Measurements from ENCODE around the gene PDHB.
A peak's percentile ranks its signal among the peaks of the same experiment; 100 is the strongest.

The PDHB gene

GRCh38 chr3:58434990-58435389 lies 1.4 kb upstream of the PDHB start:
- no peak for DNase-seq

- no peak for DNase-seq
These were observed 879 bp upstream of the PDHB start for GRCh38 chr3:58434511-58434910.

DNA sequence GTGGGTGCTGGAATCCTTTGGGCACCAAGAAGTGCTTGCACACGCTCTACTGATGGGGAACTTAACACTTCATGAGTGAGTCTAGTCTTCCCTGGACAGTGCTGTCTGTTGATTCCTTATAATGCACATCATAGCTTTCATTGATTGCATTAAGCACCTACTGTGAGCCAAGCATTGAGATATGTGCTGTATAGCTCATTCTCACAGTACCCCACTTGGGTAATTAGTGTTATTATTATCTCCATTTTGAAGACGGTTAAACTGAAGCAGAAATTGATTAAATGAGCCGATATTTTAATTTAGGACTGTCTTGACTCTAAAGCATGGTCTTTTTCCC lies 504 bp upstream of the PDHB start:
- no peak for DNase-seq

DNA sequence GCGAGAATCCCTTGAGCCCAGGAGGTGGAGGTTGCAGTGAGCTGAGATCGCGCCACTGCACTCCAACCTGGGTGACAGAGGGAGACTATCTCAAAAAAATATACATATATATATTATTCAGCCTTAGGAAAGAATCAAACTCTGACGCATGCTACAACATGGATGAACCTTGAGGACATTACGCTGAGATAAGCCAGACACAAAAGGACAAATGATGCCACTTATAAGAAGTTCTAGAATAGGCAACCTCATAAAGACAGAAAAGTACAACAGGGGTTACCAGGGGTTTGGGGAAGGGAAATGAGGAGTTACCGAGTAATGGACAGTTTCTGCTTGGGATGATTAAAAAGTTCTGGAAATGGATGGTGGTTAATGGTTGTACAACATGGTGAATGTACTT lies 727 bp downstream of the PDHB start:
- no peak for DNase-seq

DNA sequence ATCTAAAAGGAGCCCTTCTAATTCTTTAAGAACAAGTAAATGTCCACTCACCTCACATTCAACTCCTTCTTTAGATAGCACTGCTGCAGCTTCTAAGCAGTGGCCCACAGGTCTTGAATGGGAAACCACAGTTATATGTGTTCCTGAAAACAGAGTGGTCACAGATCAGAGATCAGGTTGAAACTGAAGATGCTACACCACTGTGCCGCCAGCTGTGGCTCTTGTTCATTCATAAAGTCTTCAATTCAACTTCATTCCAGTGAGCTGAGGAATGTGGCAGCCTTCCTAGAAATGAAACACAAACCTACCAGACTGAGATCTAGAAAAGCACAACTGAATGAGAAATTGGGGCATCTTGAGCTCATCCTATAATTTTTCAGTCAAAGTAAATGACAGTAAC lies 4.0 kb downstream of the PDHB start:
- no peak for DNase-seq

DNA sequence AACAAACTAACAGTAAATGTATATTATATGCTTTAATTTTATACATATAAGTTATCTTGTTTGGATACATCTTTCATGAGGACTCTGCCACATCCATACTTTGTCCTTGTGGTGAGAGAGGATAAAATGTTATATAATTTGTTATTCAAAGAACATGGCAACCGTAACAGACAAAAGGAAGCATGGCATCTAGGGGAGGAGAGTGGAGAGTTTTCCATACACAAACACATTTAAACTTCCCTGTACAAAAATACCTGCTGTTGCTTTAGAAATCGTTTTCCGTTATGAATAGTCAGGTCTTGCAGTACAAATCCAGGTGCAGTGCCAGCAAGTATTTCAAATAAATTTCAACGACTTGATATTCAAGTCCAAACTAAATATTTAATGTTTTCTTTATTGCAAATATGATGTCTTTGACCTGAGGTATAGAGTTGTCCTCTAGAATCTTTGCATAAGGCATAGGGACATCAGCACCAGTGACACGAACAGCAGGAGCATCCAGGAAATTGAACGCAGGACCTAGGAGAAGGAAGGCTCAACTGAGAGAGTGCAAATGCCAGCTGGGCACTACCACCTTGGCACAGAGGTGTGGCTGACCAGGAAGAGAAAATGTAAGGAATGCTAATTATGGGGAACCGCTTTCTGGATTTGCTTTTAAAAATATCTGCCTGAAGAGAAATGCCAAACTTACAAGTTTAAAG lies 5.8 kb downstream of the PDHB start:
- DNase-seq: no peak

- DNase-seq: no peak
These were observed 7.8 kb downstream of the PDHB start for GRCh38 chr3:58425782-58426181.

GRCh38 chr3:58424613-58425012 lies 9.0 kb downstream of the PDHB start:
- DNase-seq: no peak

GRCh38 chr3:58422756-58423325 lies 10.8 kb downstream of the PDHB start:
- no peak for DNase-seq

GRCh38 chr3:58421004-58421403 lies 12.6 kb downstream of the PDHB start:
- DNase-seq: no peak

- DNase-seq: no peak
These were observed 13.7 kb downstream of the PDHB start for GRCh38 chr3:58419780-58420507.

GRCh38 chr3:58418227-58418626 lies 15.4 kb downstream of the PDHB start:
- DNase-seq: no peak

DNA sequence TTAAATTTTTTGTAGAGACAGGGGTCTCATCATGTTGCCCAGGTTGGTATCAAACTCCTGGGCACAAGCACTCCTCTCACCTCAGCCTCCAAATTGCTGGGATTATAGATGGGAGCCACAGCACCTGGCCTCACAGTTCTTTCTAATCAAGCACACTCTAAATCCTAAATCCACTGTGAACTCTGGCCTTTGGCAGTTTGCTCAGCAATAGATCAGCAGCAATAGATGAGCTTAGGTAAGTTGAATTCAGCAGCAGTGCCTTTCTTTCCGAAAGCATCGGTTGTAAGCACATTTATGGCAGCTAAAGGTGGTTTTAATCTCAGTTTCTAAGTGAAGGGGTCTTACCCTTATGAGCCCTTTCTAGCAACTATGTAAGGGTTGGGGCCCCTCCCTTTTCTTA lies 16.6 kb downstream of the PDHB start:
- DNase-seq: no peak

DNA sequence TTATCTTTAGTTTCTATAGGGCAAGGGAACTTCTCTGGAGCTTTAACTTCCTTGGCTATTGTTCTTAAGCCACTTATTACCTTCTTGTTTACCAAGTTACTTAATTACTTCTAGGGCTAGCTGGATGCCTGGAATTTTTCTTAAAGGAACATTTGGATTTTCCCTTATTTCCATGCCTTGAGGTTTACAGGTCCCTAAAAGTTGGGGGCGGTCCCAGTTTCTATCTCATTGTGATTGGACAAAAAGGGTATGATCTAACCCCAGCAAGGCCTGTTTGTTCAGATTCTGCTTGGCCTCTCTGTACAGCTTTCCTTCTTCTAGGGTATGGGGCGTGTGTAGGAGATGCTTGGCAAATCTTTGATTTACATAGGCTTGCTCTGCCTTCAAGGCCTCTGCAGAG lies 17.4 kb downstream of the PDHB start:
- no peak for DNase-seq

DNA sequence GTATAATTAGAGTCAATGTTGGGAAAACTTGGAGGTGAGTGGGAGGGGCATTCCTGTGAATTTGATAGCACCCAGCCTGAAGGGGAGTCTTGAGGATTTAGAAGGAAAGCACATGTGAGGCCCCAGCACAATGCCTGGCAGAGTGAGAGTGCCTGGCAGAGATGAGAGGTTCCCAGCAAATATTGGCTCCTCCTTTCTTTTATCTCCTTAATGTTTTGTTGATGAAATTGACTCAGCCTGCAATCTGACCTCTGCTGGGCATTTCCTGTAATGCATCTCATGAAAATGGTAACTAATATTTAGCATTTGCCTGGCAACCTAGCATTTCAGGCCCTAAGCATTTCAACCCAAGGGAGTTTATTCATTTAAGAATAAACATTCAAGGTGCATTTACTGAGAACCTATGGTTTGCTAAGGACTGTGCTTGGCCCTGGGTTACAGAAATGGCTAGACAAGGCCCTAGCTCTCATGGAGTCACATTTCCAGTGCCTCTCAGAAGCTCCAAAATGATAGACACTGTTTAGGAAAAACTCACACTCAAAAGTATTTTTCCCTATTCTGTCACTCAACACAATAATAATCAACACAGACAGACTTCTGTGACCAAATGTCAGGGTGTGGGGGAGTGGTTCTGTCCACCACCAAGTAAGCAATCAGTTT lies 19.0 kb downstream of the PDHB start:
- peak; percentile 54 to 70 for DNase-seq

DNA sequence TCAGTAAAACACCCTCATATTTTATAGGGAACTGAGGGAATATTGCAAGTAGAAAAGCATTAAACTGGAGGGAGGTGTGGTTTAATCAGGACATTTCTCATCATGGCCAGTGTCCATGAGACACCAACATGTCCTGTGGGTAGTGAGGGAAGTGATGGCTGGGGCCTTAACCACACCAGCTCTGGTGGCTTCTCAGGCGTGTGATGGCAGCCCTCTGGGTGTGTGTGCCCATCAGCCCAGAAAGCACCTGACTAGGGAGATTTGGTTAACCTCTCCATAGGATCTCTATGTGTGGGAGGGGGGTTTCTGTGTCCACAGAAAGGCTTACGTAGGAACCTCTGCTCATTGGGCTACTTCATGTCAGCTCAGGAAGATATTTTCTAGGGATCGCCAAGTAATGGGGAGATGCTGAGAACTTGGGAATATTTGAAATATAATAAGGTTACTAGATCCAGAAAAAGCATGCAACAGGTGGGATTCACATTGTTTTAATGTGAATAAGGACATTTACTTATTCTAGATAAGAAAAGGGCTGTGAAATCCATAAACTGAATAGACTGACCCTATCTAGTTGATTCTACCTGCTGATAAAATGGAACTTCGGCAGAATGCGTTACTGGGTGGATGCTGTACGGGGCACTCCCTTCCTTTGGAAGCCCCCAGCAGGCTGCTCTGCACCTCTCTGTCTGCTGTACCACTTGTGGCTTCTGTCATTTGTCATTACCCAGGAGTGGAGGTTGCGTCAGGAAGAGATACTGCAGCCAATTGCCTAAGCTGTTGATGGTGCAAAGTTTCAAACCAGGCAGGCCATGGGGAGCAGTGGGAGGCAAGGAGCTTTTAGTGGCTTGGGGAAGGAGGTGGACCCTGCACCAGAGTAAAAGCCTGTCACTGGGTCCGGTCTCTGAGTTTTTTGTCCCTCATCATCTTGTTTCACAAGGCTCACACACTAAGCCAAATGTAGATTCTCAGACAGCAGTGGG lies 21.5 kb downstream of the PDHB start:
- no peak for DNase-seq

- DNase-seq: no peak
These were observed 22.6 kb downstream of the PDHB start for GRCh38 chr3:58411036-58411435.

DNA sequence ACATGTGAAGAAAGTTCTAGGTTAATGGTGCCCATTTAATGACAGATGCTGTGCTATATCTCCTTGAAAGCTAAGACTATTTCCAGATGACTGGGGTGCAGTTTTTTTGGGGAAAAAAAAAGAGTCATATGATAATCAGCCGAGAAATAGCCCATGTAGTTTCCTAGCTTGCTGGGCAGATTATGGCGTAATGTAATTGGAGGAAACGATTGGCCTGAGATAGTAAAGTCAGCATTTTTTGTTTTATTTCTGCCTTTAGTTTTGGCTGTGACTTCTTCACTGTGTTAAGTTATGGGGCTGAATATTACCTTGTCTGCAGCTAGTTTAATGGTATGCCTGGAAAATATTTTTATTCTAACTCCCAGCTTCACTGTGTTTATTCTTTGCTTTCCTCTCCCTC lies 24.0 kb downstream of the PDHB start:
- DNase-seq: no peak

DNA sequence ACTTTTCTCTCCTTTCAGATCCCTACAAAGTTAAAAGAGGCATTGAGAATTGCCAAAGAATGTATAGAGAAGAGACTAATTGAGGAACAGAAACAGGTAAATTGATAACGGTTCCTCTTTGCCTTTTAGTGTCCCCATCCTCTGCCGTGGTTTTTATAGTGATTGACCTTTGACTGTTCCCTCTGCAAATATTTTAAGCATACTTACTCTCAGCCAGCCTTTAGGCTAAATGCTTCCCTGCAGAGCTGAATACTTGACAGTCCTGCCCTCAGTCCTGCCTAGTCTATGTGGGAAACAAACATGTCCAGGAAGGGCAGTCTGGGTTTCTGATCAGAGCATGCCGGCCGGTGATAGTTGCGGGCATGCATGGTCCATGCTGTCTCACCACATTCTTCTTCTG lies 24.7 kb downstream of the PDHB start:
- no peak for DNase-seq

DNA sequence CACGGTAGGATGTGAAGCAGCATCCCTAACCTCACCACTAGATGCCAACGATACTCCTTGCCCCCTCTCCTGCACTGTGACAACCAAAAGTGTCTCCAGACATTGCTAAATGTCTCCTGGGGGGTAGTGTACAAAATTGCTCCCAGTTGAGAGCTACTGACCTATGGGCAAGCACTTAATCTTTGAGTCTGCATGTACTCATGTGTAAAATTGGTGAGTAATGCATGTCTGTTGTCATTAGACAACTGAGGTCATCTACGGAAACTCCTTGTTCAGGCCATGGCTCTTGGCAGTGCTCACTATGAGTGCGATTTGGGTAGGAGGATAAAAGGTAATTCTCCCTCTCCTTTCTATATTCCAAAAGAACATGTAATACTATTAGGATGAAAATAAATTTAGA lies 29.2 kb downstream of the PDHB start:
- DNase-seq: no peak

GRCh38 chr3:58403513-58404109 lies 30.0 kb downstream of the PDHB start:
- no peak for DNase-seq

DNA sequence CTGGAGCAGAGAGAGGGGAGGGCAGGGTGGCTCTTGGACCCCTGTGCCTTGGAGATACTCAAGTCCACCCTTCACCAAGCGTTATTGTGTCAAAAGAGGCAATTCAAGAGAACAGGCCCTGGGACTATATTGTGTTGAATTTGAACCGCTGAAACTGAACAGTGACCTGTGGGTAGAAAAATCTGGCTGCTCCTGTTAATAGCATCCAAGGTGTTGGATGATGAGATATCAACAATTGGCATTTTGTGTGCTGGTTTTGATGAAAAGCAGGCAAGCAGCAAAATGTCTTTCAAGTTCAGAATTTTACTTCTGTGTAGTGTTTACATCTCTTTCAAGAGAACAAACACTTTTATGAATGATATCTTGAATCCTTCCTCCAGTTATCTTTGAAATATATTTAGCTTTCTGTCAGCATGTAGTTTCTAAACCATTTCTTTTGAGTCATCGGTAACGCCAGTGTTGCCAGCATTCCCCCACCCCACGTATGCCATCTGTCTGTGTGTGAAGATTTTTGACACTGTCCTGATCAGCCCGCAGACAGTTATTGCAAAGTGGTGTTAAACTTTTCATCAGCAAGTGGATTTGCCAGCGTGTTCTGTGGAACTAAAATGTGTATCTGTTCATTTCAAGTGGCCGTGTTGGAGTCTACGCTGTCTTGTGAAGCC lies 34.8 kb downstream of the PDHB start:
- DNase-seq: no peak
